Stomach smooth muscle (tissue), 2 donors: Measurements from ENCODE around the gene KANK3.
"Not testable (repeated sequence)": the region's sequence is repeated elsewhere in the genome, so short reads cannot be mapped to it uniquely, and the experiment has no call there.

Source experiments
- H3K27ac ChIP-seq: one replicate; pipeline ENCODE4 v1.7.0; 2013; ENCODE audit warnings: mild to moderate bottlenecking, low read length, inconsistent platforms
- H3K27me3 ChIP-seq, 2 donors: one replicate each; pipeline ENCODE4 v1.7.0; 2013; ENCODE audit warnings: low read length in 2 of 2; ENCODE audit not compliant: insufficient read depth in 2 of 2, control insufficient read depth in 1 of 2
- H3K36me3 ChIP-seq, 2 donors: one replicate each; pipeline ENCODE4 v1.7.0; 2013; ENCODE audit warnings: low read length in 2 of 2; ENCODE audit not compliant: control insufficient read depth in 2 of 2, insufficient read depth in 2 of 2
- H3K4me1 ChIP-seq: one replicate; pipeline ENCODE4 v1.7.0; 2013; ENCODE audit warnings: low read length; ENCODE audit not compliant: control insufficient read depth, insufficient read depth
- H3K4me3 ChIP-seq, 2 donors: one replicate each; pipeline ENCODE4 v1.7.0; 2013; ENCODE audit warnings: low read length in 2 of 2
- H3K9ac ChIP-seq, 2 donors: one replicate each; pipeline ENCODE4 v1.7.0; 2013; ENCODE audit warnings: low read length in 2 of 2, mild to moderate bottlenecking in 1 of 2
- H3K9me3 ChIP-seq, 2 donors: one replicate each; pipeline ENCODE4 v1.7.0; 2013; ENCODE audit warnings: low read length in 2 of 2; ENCODE audit not compliant: control insufficient read depth in 2 of 2
- donor health status: healthy.
- donor health status: Pancreatic carcinoma.

Gene KANK3

DNA sequence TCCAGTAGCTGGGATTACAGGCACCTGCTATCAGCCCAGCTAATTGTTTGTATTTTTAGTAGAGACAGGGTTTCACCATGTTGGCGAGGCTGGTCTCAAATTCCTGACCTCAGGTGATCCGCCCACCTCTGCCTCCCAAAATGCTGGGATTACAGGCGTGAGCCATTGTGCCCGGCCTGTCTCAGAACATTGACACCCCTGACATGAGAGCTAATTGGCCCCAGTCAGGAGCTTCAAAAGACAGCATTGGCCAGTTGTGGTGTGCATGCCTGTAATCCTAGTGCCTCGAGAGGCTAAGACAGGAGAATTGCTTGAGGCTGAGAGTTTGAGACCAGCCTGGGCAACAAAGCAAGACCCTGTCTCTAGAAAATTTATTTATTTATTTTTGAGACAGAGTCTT lies 9.8 kb upstream of the KANK3 start:
- not testable (repeated sequence) for H3K27ac ChIP-seq, H3K9ac ChIP-seq, H3K27me3 ChIP-seq, H3K4me1 ChIP-seq, H3K36me3 ChIP-seq, H3K9me3 ChIP-seq
- H3K4me3 ChIP-seq: peak overlapping the region in 1 of 2 donors; percentile 44

DNA sequence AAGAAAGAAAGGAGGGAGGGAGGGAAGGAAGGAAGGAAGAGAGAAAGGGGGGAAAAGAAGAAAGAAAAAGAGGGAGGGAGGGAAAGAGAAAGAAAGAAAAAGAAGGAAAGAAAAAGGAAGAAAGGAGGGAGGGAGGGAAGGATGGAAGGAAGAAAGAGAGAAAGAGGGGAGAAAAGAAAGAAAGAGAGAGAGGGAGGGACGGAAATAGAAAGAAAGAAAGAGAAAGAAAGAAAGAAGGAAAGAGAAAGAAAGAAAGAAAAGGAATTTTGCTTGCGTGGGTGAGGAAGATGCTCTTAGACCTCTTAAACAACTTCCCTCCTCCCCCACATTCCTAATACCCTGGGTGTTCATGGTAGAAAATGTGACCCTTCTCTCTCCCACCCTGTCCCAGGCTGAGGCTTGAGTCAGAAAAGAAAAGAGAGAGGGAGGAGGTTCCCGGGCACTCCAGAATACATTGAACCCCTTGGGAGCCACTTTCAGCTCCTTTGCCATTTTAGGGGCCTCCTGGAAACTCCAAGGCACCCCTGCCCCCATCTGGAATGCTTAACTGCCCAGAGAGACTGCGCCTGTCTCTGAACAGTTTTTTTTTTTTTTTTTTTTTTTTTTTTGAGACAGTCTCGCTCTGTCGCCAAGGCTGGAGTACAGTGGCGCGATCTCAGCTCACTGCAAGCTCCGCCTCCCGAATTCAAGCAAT lies 9.2 kb upstream of the KANK3 start:
- Histone ChIP-seq H3K27ac (no peak overlapping the region), H3K36me3 (no peaks in the 10 kb centered on the region), H3K4me1 (peaks cover 7% of the 10 kb centered on the region), H3K27me3 (peaks cover 0 to 3% of the 10 kb centered on the region in 2 donors), H3K9ac (no peak overlapping the region), H3K4me3 (peak overlapping the region in 1 of 2 donors; percentile 44), H3K9me3 (no peaks in the 10 kb centered on the region)

DNA sequence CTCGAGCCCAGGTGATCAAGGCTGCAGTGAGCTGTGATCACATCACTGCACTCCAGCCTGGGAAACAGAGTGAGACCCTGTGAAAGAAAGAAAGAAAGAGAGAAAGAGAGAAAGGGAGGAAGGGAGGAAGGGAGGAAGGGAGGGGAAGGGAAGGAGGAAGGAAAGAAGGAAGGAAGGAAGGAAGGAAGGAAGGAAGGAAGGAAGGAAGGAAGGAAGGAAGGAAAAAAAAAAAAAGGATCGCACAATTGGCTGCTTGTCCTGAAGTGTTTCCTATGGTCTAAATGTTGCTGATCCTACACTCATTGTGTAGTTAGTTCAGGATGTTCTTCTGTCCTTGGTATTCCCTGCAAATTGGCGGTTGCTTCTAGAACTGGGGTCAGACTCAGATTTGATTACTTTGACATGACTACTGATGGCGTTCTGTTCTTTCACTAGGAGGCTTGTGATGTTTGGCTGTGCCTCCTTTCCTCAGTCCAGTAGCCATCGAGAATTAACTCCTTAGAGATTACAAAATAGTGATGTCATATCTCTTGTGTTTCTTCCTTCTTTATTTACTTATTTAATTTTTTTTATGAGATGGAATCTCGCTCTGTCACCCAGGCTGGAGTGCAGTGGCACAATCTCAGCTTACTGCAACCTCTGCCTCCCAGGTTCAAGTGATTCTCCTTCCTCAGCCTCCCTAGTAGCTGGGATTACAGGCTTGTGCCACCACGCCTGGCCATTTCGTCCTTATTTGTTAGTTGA lies 6.7 kb upstream of the KANK3 start:
- H3K9me3 ChIP-seq, H3K27me3 ChIP-seq, H3K36me3 ChIP-seq, H3K27ac ChIP-seq, H3K9ac ChIP-seq, H3K4me1 ChIP-seq, H3K4me3 ChIP-seq: not testable (repeated sequence)

DNA sequence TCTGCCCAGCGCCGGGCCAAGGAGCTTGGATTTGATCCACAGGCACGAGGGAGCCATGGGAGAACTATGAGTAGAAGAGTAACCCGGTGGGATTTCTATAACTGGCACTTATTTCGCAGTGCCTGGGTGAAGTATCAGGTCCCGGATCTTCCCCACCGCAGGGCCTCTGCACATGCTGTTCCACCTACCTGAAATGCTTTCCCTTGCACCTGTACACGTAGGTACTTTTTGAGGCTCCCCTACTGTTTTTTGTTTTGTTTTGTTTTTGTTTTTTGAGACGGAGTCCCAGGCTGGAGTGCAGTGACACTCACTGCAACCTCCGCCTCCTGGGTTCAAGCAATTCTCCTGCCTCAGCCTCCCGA lies 402 bp upstream of the KANK3 start:
- H3K27me3 ChIP-seq: peaks cover 16 to 26% of the 10 kb centered on the region in 2 donors
- no peaks in the 10 kb centered on the region for H3K36me3 ChIP-seq
- no peak overlapping the region for H3K9ac ChIP-seq
- peaks cover 6% of the 10 kb centered on the region for H3K4me1 ChIP-seq
- no peaks in the 10 kb centered on the region for H3K9me3 ChIP-seq
- no peak overlapping the region for H3K27ac ChIP-seq
- peak overlapping the region in 1 of 2 donors; percentile 58 for H3K4me3 ChIP-seq

DNA sequence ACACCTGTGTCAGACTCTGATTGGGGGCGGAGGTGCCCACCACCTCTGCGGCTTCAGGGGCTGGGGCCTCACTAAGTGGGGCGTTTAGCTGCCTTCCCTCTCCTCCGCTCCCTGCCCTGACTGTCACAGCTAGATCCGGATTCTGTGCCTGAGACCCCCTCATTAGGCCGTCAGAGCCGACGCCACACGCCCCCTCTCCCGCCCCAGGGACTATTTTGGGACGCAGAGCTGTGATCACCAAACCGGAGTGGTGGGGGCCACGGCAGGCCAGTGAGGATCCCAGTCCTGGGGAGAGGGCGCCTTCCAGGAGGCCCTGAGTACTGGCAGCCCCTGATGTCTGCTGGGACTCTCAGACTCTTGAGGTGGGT lies 762 bp downstream of the KANK3 start:
- H3K36me3 ChIP-seq: no peaks in the 10 kb centered on the region
- H3K9ac ChIP-seq: peak overlapping the region in 1 of 2 donors; percentile 21
- H3K27me3 ChIP-seq: peaks cover 22 to 30% of the 10 kb centered on the region in 2 donors
- no peak overlapping the region for H3K27ac ChIP-seq
- no peaks in the 10 kb centered on the region for H3K9me3 ChIP-seq
- H3K4me3 ChIP-seq: peak overlapping the region in 1 of 2 donors; percentile 22
- H3K4me1 ChIP-seq: peaks cover 6% of the 10 kb centered on the region

DNA sequence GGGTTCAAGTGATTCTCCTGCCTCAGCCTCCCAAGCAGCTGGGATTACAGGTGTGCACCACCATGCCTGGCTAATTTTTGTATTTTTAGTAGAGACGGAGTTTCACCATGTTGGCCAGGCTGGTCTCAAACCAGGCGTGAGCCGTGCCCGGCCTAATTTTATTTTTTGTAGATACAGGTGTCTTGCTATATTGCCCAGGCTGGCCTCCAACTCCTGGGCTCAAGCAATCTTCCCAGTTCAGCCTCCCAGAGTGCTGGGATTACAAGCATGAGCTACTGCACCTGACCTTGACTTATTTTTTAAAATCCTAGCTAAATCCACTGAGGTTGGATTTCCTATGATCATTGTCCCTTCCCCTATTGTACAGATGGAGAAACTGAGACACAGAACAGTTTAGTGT lies 1.6 kb downstream of the KANK3 start:
- H3K4me1 ChIP-seq, H3K9ac ChIP-seq, H3K9me3 ChIP-seq, H3K4me3 ChIP-seq, H3K27ac ChIP-seq, H3K36me3 ChIP-seq: not testable (repeated sequence)
- H3K27me3 ChIP-seq: peaks cover 25 to 30% of the 10 kb centered on the region in 2 donors

DNA sequence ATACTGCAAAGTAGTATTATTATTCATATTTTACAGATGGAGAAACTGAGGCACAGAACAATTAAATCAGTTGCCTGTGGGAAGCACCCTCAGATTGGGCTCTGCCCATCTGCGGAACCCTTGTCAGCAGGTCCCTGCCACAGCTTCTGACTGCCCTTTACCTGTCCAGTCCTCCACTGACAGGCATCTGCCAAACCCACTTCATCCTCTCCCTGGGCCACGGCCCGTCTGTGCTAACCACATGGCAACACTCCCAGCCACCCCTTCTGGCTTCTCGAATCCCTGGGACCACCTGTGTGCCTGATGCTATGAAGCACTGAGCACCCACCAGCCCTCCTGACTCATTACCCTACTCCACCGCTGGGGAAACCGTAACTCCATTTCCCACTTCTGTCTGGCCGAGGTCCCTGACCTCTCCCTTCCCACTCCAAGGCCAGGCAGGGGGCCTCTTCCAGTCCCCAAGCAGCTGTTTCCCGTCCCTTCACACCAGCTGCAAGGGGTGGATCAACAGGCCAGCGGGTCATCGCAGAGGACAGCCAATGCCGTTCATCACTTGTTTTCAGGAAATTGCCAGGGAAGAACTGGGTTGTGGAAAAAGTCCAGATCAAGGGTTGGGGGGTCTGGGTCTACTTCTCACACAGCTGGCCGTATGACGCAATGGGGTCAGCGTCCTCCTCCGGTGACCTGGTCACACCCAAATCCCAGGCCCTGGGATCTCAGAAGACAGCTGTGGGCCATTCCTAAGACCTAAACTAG lies 2.5 kb downstream of the KANK3 start:
- Histone ChIP-seq H3K9me3 (no peaks in the 10 kb centered on the region), H3K27me3 (peaks cover 25 to 36% of the 10 kb centered on the region in 2 donors), H3K4me3 (no peak overlapping the region), H3K9ac (no peak overlapping the region), H3K4me1 (peaks cover 6% of the 10 kb centered on the region), H3K36me3 (no peaks in the 10 kb centered on the region), H3K27ac (no peak overlapping the region)

DNA sequence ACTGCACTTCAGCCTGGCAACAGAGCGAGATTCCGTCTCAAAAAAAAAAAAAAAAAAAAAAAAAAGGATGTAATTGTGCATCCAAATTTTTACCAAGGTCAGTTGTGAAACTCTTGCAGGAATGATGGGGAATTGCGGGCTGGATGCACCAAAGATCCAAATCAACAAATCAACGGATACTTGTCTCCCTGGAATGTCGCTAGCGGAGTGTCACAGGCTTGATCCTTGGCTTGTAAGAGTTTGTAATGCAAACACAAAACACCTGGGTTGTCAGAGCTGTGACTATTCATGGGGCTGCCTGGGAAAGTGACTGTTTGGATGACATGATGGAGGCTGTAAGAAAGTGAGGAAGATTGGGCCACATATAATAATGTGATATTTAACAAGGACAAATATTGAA lies 4.2 kb downstream of the KANK3 start:
- Histone ChIP-seq H3K27ac (no peak overlapping the region), H3K27me3 (peaks cover 32 to 46% of the 10 kb centered on the region in 2 donors), H3K4me1 (peaks cover 19% of the 10 kb centered on the region)

DNA sequence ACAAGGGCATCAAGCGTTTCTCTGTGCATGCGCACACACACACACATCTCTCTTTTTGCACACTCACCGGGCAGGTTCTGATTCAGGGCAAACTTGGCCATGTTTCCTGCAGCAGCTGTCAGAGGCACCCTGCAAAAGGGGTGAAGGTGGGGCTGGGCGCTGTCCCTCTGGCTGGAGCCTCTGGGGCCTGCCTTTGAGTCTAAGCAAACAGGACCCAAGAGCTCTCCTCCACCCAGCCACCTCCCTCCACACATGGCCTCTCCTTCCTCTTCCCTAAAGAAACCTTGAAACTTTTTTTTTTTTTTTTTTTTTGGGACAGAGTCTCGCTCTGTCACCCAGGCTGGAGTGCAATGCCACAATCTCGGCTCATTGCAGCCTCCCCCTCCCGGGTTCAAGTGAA lies 5.3 kb downstream of the KANK3 start:
- H3K27me3 ChIP-seq: peaks cover 33 to 45% of the 10 kb centered on the region in 2 donors
- H3K9ac ChIP-seq: no peak overlapping the region
- peaks cover 21% of the 10 kb centered on the region for H3K4me1 ChIP-seq
- H3K4me3 ChIP-seq: no peak overlapping the region
- no peaks in the 10 kb centered on the region for H3K36me3 ChIP-seq
- H3K27ac ChIP-seq: no peak overlapping the region
- H3K9me3 ChIP-seq: no peaks in the 10 kb centered on the region

More for the DNA sequence above, 4.2 kb downstream of the KANK3 start:
- Histone ChIP-seq H3K36me3 (no peaks in the 10 kb centered on the region), H3K4me3 (no peak overlapping the region), H3K9me3 (no peaks in the 10 kb centered on the region), H3K9ac (no peak overlapping the region)

DNA sequence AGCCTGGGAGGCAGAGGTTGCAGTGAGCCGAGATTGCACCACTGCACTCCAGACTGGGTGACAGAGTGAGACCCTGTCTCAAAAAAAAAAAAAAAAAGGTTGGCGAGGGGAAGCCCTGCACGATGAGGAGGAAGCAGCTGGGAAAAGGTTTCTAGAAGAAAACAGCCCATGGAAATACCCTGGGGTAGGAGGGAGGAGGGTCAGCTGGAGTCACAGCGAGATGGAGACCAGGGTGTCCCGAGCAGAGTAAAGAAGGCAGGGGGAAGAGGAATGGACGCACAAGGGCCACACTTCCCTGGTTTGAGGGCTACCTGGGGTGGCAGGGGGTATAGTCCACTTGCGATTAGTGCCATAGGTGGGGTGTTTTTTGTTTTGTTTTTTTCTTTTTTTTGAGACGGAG lies 6.4 kb downstream of the KANK3 start:
- H3K27ac ChIP-seq: no peak overlapping the region
- no peak overlapping the region for H3K9ac ChIP-seq
- H3K4me3 ChIP-seq: no peak overlapping the region
- H3K27me3 ChIP-seq: peaks cover 27 to 38% of the 10 kb centered on the region in 2 donors
- H3K9me3 ChIP-seq: no peaks in the 10 kb centered on the region
- H3K36me3 ChIP-seq: no peaks in the 10 kb centered on the region
- peaks cover 19% of the 10 kb centered on the region for H3K4me1 ChIP-seq
